Measurements from ENCODE around the gene KCNIP3.

DNA sequence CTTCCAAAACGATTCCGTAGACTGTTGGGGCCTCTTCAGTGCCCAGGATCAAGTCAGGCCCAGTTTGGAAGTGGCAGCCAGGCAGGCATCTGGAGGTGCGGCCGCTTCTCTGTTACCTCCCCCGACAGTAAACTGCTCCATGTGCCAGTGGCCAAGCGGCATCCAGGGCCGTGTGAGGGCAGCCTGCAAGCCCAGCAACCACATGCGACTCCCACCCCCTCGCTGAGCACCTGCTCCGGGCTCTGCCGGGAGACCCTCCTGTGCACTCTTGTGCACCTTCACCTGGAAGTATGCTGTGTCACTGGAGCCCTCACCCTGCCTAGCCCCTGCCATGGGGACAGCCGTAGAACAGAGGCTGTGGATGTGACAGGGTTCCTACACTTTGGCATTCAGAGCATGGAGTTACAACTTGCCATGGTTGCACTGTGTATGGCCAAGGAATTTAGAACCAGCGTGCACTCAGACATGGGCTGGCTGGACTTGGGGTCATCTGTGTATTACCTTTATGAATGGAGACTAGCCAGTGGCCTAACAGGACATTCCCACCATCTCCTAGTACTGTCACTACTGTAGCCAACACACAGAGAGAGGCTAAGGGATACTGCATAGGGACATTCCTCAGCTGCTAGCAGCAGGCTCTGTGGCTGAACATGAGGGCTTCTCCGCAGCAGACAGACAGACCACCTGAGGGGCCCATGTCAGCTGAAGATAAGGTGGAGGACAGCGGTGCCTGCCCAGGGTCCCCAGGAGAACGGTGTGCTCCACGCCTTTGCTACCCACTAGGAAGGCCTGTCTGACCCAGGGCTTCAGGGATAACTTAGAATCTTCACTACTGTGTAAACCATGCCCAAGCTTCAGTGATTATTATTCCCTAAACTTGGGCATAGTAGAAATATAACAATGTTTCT is 80.3 kb downstream of the KCNIP3 start:
- TF ChIP-seq, protein P1, sequence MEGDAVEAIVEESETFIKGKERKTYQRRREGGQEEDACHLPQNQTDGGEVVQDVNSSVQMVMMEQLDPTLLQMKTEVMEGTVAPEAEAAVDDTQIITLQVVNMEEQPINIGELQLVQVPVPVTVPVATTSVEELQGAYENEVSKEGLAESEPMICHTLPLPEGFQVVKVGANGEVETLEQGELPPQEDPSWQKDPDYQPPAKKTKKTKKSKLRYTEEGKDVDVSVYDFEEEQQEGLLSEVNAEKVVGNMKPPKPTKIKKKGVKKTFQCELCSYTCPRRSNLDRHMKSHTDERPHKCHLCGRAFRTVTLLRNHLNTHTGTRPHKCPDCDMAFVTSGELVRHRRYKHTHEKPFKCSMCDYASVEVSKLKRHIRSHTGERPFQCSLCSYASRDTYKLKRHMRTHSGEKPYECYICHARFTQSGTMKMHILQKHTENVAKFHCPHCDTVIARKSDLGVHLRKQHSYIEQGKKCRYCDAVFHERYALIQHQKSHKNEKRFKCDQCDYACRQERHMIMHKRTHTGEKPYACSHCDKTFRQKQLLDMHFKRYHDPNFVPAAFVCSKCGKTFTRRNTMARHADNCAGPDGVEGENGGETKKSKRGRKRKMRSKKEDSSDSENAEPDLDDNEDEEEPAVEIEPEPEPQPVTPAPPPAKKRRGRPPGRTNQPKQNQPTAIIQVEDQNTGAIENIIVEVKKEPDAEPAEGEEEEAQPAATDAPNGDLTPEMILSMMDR (IDR thresholded peaks at IDR 0.05; ENCODE audit: insufficient read depth, low read length), result no peak
- no peak for TF ChIP-seq REST (IDR thresholded peaks at IDR 0.05; ENCODE audit: insufficient replicate concordance, low read depth)
